Measurements from ENCODE around the gene RIMBP2.

DNA sequence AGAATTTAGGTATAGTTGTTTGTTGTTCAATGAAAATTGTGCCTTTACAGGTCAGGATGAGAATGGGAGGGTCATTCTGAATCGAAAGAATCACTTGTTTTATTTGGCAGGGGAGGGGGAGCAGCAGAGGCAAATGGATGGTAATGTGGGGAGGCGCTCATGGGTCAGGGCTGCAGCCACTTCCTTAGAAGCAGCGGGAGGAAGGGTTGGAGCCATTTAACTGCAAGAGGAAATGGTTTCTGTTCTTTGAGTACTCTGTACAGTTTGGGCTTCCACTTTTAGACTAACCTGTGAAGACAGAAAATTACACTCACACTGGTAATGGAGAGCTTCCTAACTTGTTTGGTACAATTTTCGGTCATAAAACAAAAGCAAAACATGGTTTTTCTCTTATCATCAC lies 321.2 kb downstream of the RIMBP2 start:
- TF ChIP-seq, protein P1, sequence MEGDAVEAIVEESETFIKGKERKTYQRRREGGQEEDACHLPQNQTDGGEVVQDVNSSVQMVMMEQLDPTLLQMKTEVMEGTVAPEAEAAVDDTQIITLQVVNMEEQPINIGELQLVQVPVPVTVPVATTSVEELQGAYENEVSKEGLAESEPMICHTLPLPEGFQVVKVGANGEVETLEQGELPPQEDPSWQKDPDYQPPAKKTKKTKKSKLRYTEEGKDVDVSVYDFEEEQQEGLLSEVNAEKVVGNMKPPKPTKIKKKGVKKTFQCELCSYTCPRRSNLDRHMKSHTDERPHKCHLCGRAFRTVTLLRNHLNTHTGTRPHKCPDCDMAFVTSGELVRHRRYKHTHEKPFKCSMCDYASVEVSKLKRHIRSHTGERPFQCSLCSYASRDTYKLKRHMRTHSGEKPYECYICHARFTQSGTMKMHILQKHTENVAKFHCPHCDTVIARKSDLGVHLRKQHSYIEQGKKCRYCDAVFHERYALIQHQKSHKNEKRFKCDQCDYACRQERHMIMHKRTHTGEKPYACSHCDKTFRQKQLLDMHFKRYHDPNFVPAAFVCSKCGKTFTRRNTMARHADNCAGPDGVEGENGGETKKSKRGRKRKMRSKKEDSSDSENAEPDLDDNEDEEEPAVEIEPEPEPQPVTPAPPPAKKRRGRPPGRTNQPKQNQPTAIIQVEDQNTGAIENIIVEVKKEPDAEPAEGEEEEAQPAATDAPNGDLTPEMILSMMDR (IDR thresholded peaks at IDR 0.05; ENCODE audit: low read length) = no peak
- no peak for TF ChIP-seq EZH2 (optimal IDR thresholded peaks at IDR 0.05; ENCODE audit: low read depth, low read length)
- TF ChIP-seq EZH2phosphoT487 (IDR thresholded peaks at IDR 0.05; ENCODE audit: low read length) = no peak
